ENCODE results near the gene SWI5. TPM values are rescaled to one million over a fixed set of nuclear protein-coding genes. Genes with fewer than 3 reads are reported as not detected.
A peak's percentile ranks its signal among the peaks of the same experiment; 100 is the strongest.

SWI5 gene
- total and polyA plus RNA-seq, 9 of the 15 experiments (the other 6 are each of a cell fraction or from before 2014, with no cell fraction given) = 62.8 to 133 (median 95.9) TPM

GRCh38 chr9:128249908-128250838 is 25.9 kb upstream of the SWI5 start (continued):
- no peak for TF ChIP-seq ATF6 (CRISPR knock-in tag; IDR thresholded peaks at IDR 0.05)
- TF ChIP-seq ILF3 (IDR thresholded peaks at IDR 0.05; ENCODE audit: borderline replicate concordance) = no peak
- no peak for TF ChIP-seq KLF13 (tag; IDR thresholded peaks at IDR 0.05; ENCODE audit: borderline replicate concordance, low read depth)
- no peak for TF ChIP-seq HOXB6 (CRISPR knock-in tag; IDR thresholded peaks at IDR 0.05; ENCODE audit: borderline replicate concordance)
- TF ChIP-seq BRD9 (IDR thresholded peaks at IDR 0.05; ENCODE audit: low read depth, partially characterized antibody) = no peak
- TF ChIP-seq KLF16 (IDR thresholded peaks at IDR 0.05) = no peak
- TF ChIP-seq RBM25 (IDR thresholded peaks at IDR 0.05; ENCODE audit: low read depth, low read length, severe bottlenecking) = no peak
- no peak for TF ChIP-seq CBFB (CRISPR knock-in tag; IDR thresholded peaks at IDR 0.05)
- TF ChIP-seq PRDM10 (IDR thresholded peaks at IDR 0.05; ENCODE audit: partially characterized antibody) = no peak
- TF ChIP-seq ZNF133 (CRISPR knock-in tag; IDR thresholded peaks at IDR 0.05) = peak; percentile 22
- no peak for TF ChIP-seq CBX5 (IDR thresholded peaks at IDR 0.05; ENCODE audit: borderline replicate concordance, low read depth)
- 0 out of 2 replicates have a peak, but pooled peaks have one; percentile 16 for TF ChIP-seq MYC (IDR thresholded peaks at IDR 0.05; ENCODE audit: low read depth, low read length)
- TF ChIP-seq MYC (CRISPR knock-in tag; IDR thresholded peaks at IDR 0.05; ENCODE audit: borderline replicate concordance, low read depth) = no peak
- TF ChIP-seq ZNF766 (CRISPR knock-in tag; conservative IDR thresholded peaks at IDR 0.05) = no peak
- TF ChIP-seq RBM22 (IDR thresholded peaks at IDR 0.05; ENCODE audit: low read depth, low read length, poor library complexity, severe bottlenecking) = no peak
- no peak for TF ChIP-seq L3MBTL2 (IDR thresholded peaks at IDR 0.05)
- no peak for TF ChIP-seq ZNF644 (tag; IDR thresholded peaks at IDR 0.05; ENCODE audit: low read depth)
- no peak for TF ChIP-seq ZHX1 (conservative IDR thresholded peaks at IDR 0.05; ENCODE audit: low read length)
- TF ChIP-seq TBL1XR1 (IDR thresholded peaks at IDR 0.05; ENCODE audit: low read length in 2 of 2) = no peak
